Neuron (in vitro differentiated cells): ENCODE results near the gene TLE5.
"Not testable (repeated sequence)": the region's sequence is repeated elsewhere in the genome, so short reads cannot be mapped to it uniquely, and the experiment has no call there.

ENCODE experiments used
- H2AFZ ChIP-seq: one replicate; pipeline ENCODE4 v1.6.1; 2013; ENCODE audit warnings: low read depth, mild to moderate bottlenecking, inconsistent platforms, low read length, moderate library complexity
- H3K27me3 ChIP-seq: one replicate; pipeline ENCODE4 v1.6.1; 2013; ENCODE audit warnings: low read length; ENCODE audit not compliant: insufficient read depth
- H3K36me3 ChIP-seq: one replicate; pipeline ENCODE4 v1.6.1; 2013; ENCODE audit warnings: low read length; ENCODE audit not compliant: insufficient read depth
- H3K4me1 ChIP-seq: one replicate; pipeline ENCODE4 v1.6.1; 2013; ENCODE audit warnings: low read length; ENCODE audit not compliant: insufficient read depth
- H3K4me3 ChIP-seq: 2 replicates; pipeline ENCODE4 v1.5.1; 2013; ENCODE audit warnings: mild to moderate bottlenecking, low read length, moderate library complexity
- H3K9me3 ChIP-seq: one replicate; pipeline ENCODE4 v1.6.1; 2013; ENCODE audit warnings: low read length

Gene TLE5

DNA sequence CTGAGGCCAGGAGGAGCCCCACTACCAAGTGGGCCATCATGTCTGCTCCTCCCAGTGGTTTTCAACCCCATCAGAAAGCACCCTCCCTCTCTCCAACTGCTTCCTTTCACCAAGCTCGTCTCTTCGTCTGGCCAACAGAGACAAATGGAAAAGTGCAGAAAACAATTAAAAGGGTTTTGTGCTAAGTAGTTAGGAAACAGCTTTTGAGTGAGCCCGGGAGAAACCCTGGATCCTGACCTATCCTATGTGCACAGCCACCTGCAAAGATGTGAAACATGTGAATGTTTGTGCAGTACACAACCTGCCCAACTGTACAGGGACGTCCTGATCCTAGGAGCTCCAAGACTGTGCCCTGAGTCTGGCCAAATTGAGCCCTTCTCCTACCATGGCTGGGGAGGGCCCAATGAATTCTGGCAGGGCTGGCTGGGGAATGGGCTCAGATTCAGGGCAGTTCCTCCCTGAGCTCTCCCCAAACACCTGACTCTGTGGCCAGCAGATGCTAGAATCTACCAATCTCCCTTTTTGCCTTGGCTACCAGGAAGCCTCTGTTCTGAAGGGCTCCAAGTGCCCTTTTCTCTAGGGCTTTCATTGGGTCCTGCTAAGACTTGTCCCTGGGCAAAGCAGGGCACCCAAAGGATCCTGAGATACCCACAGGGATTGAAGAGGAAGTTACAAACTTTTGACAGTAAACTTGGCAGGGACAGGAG, 7.9 kb downstream of the TLE5 start:
- Histone ChIP-seq H3K27me3 (no peaks in the 10 kb centered on the region), H3K9me3 (no peaks in the 10 kb centered on the region), H3K4me1 (peaks cover 14% of the 10 kb centered on the region), H2AFZ (no peak overlapping the region), H3K4me3 (no peak overlapping the region), H3K36me3 (peaks cover 27% of the 10 kb centered on the region)

DNA sequence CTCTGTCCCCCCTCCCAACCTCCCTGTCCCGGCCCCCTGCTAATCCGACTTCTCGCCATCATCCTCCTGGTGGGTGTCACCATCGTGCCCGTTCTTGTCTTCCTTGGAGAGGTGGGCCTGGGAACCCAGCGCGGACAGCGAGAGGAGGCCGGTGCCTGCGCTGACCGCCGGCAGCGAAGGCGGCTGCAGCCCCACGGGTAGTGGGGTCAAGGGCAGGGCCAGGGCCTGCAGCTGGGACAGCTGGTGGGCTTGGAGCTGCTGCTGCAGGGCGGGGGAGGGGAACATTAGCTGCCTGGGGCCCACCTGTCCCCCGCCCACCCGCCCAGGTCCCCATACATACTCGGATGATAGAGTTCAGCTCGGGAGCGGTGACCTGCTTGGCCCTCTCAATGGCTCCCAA, 8.5 kb downstream of the TLE5 start:
- H3K4me3 ChIP-seq: no peak overlapping the region
- no peaks in the 10 kb centered on the region for H3K9me3 ChIP-seq
- H3K36me3 ChIP-seq: peaks cover 25% of the 10 kb centered on the region
- H3K27me3 ChIP-seq: no peaks in the 10 kb centered on the region
- H3K4me1 ChIP-seq: peaks cover 14% of the 10 kb centered on the region
- no peak overlapping the region for H2AFZ ChIP-seq

DNA sequence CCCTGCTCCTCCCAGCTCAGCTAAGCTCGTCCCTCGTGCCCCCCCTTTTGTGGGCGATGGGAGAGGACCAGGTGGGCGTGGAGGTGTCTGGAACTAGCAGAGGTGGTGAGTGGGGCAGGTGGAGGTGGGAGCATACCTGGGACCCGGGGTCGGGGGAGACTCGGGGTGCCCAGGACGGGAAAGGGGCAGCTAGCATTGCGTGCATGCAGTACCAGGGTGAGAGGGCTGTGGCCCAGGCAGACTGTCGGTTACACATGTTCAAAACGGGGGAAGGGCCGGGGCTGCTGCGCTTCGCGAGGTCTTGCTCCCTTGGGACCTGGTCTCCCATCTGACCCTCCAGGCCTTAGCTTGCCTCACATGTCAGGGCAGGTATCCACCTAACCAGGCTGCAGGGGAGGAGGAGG, 9.1 kb downstream of the TLE5 start:
- H3K27me3 ChIP-seq: no peaks in the 10 kb centered on the region
- H3K4me1 ChIP-seq: peaks cover 14% of the 10 kb centered on the region
- H3K36me3 ChIP-seq: peaks cover 19% of the 10 kb centered on the region

DNA sequence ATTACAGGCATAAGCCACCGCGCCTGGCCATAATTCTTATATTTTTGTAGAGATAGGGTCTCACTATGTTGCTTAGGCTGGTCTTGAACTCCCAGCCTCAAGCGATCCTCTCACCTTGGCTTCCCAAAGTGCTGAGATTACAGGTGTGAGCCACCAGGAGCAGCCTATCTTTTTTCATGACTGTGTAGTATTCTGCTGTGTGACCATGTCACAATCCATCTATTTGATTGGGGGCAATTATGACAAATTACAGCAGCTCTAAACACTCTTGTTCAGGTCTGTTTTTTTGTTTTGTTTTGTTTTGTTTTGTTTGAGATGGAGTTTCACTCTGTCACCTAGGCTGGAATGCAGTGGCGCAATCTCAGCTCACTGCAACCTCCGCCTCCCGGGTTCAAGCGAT, 12.3 kb downstream of the TLE5 start:
- not testable (repeated sequence) for H3K27me3 ChIP-seq, H3K9me3 ChIP-seq, H2AFZ ChIP-seq, H3K4me1 ChIP-seq, H3K4me3 ChIP-seq
- H3K36me3 ChIP-seq: peaks cover 12% of the 10 kb centered on the region

More for the DNA sequence above, 9.1 kb downstream of the TLE5 start:
- Histone ChIP-seq H3K4me3 (no peak overlapping the region), H3K9me3 (no peaks in the 10 kb centered on the region), H2AFZ (no peak overlapping the region)

DNA sequence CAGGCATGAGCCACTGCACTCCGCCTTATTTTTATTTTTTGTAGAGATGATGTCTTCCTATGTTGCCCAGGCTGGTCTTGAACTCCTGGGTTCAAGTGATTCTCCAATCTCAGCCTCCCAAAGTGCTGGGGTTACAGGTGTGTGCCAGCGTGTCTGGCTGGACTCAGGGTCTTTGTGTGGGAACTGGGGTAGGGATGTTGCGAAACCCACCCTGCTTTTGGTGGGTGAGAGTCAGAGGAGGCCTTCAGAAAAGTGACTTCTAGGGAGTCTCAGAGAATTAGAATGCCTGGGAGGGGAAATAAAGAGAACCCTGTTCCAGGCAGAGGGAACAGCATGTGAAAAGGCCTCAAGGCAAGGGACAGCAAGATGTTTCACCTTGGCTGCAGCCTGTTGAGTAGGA, 13.2 kb downstream of the TLE5 start:
- Histone ChIP-seq H3K4me1 (peaks cover 10% of the 10 kb centered on the region), H3K9me3 (no peaks in the 10 kb centered on the region), H3K36me3 (peaks cover 3% of the 10 kb centered on the region), H3K27me3 (peaks cover 8% of the 10 kb centered on the region), H3K4me3 (no peak overlapping the region), H2AFZ (no peak overlapping the region)

DNA sequence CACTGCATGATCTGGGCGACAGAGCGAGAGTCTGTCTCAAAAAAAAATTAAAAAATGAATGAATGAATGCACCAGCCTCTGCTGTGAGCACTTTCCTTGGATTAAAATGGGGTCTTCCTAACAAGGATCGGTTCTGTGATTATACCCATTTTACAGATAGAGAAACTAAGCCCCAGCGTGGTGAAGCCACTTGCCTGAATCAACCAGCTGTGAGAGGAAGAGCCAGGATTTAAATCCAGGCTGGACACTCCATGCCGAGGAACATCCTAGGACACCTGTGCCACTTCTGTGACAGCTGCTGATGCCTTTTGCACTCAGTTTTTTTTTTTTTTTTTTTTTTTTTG, 14.1 kb downstream of the TLE5 start:
- peaks cover 1% of the 10 kb centered on the region for H3K36me3 ChIP-seq
- H3K4me3 ChIP-seq: no peak overlapping the region
- H3K4me1 ChIP-seq: peaks cover 8% of the 10 kb centered on the region
- no peaks in the 10 kb centered on the region for H3K9me3 ChIP-seq
- H2AFZ ChIP-seq: no peak overlapping the region
- peaks cover 9% of the 10 kb centered on the region for H3K27me3 ChIP-seq

DNA sequence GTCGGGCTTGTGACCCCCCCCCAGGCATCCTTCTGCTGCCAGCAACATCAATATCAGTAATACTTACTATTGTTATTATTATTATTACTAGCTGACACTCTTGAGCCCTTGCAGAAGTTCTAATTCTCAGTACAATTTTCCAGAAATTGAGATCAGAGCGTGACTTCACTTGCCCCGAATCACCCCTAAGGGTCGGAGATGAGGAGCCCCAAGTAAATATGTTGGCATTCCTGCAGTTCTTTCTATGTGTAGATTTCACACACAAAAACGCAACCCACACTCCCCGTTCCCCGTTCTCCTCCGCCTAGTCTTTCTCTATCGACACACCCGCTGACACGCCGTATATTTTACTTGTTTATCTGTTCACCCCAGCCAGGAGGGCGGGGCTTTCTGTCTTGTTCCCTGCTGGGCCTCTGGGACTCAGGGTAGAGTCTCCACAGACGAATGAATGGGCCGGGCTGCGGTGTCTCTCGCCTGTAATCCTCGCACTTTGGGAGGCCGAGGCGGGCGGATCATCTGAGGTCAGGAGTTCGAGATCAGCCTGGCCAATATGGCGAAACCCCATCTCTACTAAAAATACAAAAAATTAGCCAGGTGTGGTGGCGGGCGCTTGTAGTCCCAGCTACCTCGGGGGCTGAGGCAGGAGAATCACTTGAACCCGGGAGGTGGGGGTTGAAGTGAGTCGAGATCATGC, 14.7 kb downstream of the TLE5 start:
- Histone ChIP-seq H3K4me3 (no peak overlapping the region), H2AFZ (no peak overlapping the region), H3K4me1 (peaks cover 12% of the 10 kb centered on the region), H3K9me3 (no peaks in the 10 kb centered on the region), H3K36me3 (no peaks in the 10 kb centered on the region), H3K27me3 (peaks cover 9% of the 10 kb centered on the region)

DNA sequence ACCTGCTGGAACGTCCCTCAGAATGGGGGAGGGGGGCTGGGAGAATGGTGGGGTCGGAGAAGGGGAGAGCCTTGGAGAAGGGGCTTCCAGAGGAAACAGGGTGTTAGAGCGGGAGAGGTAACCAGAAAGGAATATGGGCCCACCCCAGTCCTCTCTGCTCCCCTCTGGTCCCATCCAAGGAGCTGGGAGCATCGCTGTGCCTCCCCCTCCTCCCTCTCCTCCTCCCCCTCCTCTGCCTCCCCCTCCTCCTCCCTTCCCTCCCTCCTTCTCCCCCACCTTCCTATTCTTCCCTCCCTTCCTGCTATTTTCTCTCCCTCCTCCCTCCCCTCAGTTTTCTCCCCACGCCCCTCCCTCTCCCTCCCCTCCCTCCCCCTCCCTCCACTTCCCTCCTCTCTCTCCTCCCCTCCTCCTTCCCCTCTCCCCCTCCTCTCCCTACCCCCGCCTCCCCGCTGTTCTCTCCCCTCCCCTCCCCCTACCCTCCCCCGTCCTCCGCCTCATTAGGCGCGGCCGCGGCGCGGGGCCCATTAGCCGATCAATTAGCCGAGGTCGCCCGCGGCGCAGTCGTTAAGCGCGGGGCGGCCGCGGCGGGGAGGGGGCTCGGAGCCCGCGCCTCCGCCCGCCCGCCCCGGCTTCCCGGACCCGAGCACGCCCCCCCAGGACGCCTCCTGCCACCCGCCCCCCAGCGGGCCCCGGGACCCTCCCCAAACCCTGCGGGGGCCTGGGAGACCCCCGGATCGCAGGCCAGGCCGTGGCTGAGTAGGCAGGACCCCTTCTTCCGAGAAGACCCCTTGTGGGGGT, 15.4 kb downstream of the TLE5 start:
- no peak overlapping the region for H3K4me3 ChIP-seq
- H3K9me3 ChIP-seq: no peaks in the 10 kb centered on the region
- H3K36me3 ChIP-seq: no peaks in the 10 kb centered on the region

DNA sequence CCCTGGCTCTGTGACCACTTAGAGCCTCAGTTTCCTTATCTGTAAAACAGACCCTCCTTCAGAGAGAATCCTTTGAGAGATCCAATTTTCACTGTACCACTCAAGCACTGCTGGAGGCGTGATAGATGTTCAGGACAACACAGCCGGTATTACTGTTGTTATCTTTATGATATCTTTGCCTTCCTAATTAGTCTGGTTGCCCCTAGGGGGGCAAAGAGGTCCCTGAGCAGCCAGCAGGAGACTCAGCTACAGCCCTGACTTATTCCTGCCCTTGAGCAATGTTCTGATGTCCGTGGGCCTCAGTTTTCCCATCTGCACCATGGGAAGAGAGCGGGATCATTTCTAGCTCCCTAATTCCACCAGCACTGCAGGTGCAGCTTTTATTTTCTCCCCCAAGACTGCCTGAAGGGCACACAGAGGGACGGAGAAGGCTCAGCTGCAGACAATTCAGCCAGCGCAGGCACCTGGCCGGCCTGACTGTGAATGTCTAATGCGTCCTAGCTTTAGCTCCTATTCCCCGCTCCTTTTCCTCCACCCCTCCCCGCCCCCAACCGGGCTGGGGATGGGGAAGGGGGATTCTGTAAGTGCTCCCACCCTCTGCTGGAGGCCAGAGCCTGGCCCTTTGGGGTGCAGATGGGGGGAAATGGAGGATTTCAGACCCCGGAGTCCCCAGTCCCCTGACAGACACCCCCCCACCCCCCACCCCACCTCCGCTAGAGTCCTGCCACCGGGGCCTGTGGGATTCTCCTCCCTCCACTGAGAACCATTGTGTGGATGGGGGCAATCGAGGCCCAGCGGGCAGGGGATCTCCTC, 16.2 kb downstream of the TLE5 start:
- Histone ChIP-seq H3K36me3 (no peaks in the 10 kb centered on the region), H2AFZ (no peak overlapping the region), H3K4me3 (no peak overlapping the region), H3K9me3 (no peaks in the 10 kb centered on the region), H3K27me3 (peaks cover 9% of the 10 kb centered on the region), H3K4me1 (peaks cover 19% of the 10 kb centered on the region)

More for the DNA sequence above, 15.4 kb downstream of the TLE5 start:
- H2AFZ ChIP-seq: no peak overlapping the region
- peaks cover 16% of the 10 kb centered on the region for H3K4me1 ChIP-seq
- H3K27me3 ChIP-seq: peaks cover 9% of the 10 kb centered on the region

DNA sequence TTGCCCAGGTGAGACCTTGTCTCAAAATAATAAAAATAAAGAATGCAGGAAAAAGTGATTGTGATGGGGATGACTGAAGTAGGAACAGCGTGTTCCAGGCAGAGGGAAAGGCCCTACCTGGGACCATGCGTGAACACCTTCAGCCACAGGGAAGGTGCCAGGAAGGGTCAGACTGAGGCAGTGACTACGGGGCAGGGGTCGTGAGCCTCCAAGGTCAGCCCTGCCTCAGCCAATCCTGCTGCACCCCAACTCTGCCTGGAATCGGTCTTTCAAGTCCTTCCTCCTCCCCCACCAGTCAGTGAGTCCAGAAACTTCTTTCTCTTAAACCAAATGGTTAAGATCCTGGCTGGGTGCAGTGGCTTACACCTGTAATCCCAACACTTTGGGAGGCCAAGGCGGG, 17.1 kb downstream of the TLE5 start:
- peaks cover 19% of the 10 kb centered on the region for H3K4me1 ChIP-seq
- H3K27me3 ChIP-seq: peaks cover 9% of the 10 kb centered on the region

DNA sequence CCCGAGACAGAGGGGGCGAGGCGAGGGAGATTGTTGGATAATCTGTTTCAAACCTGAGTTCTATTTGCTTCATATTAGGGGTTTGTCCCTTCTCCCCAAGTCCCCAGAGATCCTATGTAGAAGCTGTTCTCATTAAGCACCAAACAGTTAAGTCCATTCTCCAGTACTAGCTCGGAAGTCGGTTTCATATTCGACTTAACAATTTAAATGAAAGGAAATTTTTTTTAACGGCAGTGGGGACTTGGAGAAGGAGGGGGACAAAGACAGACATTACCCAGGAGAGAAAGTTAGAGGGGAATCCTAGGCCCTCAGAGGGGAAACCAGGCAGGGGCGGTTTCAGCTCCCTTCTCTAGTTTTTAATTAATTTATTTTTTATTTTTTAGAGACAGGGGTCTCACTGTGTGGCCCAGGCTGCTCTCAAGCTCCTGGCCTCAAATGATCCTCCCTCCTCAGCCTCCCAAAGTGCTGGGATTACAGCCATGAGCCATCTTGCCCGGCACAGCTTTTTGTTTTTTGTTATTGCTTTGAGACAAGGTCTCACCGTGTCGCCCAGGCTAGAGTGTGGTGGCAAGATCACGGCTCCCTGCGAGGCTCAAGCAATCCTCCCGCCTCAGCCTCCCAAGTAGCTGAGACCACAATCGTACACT, 19.6 kb downstream of the TLE5 start:
- H3K4me1 ChIP-seq: peaks cover 19% of the 10 kb centered on the region
- H3K4me3 ChIP-seq: peak overlapping the region; percentile 7
- no peak overlapping the region for H2AFZ ChIP-seq
- H3K36me3 ChIP-seq: no peaks in the 10 kb centered on the region
- peaks cover 22% of the 10 kb centered on the region for H3K27me3 ChIP-seq
- no peaks in the 10 kb centered on the region for H3K9me3 ChIP-seq

More for the DNA sequence above, 17.1 kb downstream of the TLE5 start:
- no peak overlapping the region for H2AFZ ChIP-seq
- H3K4me3 ChIP-seq: no peak overlapping the region
- H3K36me3 ChIP-seq: no peaks in the 10 kb centered on the region
- no peaks in the 10 kb centered on the region for H3K9me3 ChIP-seq

DNA sequence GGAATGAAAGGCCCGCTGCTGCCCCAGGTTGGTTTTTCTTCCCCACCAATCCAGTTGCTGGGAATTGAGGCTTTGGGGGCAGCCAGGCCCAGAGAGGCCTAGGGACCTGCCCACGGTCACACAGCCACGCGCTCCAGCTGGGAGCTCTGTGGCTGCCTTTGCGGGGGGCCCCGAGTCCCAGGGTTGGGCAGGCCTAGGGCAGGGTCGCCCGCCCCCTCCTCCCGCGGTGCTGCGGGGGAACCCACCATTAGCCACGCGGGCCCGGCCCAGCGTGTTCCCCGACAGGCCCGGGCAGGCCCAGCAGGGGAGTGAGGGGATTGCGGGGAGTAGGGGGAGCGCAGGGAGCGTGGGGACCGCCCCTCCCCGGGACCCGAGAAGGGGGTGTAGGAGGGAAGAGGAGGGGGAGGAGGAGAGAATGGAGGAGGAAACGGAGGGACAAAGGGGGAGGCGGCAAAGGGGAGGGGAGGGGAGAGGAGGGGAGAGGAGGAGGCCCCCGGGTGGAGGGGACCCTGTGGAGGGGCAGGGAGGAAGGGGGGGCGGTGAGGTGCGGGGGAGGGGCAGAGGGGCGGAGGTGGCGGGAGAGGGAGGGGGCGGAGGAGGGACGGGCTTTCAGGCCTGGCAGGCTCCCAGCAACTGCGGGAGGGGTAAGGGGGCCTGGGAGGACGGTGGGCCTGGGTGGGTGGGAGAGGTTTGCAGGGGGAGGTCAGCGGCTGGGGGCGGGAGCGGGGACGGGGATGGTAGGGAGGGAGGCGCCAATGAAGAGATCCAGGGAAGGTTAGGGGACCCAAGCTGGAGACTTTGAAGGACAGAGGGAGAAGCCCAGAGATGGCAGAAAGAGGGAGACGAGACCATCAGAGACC, 20.3 kb downstream of the TLE5 start:
- Histone ChIP-seq H3K9me3 (no peaks in the 10 kb centered on the region), H3K36me3 (no peaks in the 10 kb centered on the region), H3K4me1 (peaks cover 14% of the 10 kb centered on the region), H3K27me3 (peaks cover 26% of the 10 kb centered on the region), H3K4me3 (peak overlapping the region; percentile 7), H2AFZ (no peak overlapping the region)
